HL-60/S4 treated with retinoic acid at 250 ng/mL for 4 days and 3 days (cell line): Measurements from ENCODE around the gene SHISA9.
"Not testable (repeated sequence)": the region's sequence is repeated elsewhere in the genome, so short reads cannot be mapped to it uniquely, and the experiment has no call there.

Experiments
- in situ Hi-C: fragments of 300-500 bp; cut with MboI; formaldehyde crosslinking; loops from 2 replicates; pipeline ENCODE4 v1.7.0; 2022; ENCODE audit warnings: low sequenced_read_pairs

Gene SHISA9

DNA sequence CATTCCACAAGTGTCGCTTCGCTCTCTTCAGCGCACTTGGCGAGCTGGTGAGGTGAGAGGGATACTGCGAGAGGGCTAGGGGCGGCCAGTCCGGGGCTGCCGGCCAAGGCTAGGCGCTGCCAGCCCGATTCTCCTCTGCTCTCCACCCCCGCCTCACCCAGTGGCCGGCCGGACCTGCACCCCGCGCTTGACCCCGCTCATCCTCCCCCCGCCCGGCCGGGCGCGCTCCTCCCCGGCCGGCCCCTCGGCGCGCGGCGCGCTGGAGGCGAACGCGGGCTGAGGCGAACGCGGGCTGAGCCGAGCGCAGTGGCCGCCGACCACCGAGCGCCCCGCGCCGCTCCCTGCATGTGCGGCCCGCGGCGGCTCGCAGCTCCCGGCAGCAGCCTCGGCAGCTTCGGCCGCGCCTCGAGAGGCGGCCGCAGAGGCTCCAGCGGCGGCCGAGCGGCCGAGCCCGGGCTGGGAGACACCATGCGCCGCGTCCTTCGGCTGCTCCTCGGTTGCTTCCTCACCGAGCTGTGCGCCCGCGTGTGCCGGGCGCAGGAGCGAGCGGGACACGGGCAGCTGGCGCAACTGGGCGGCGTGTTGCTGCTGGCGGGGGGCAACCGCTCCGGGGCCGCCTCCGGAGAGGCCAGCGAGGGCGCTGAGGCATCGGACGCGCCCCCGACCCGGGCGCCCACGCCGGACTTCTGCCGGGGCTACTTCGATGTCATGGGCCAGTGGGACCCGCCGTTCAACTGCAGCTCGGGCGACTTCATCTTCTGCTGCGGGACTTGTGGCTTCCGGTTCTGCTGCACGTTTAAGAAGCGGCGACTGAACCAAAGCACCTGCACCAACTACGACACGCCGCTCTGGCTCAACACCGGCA lies at the start of gene SHISA9:
Gene SHISA9, plus strand, starts transcription at position 2 of the 865 bp plus-strand sequence.
- in situ Hi-C loops, result no loop called here

DNA sequence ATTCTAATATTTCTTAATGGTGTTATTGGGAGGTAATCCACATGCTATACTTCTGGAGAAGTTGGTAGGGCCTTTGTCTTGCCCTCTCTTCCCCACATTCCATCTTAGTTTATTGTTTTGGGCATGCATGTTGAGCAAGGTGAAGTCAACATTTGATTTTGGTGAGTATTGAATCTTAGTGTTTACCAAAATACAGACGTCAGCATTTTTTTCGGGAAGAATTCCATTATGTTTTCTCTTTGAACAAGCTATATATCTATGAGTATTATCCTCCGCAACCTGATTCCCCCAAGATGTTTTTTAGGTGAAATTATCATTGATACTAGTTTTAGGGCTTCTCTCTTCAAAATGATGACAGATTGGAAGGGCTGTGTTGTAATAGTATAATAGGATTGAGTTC lies 47.4 kb upstream of the SHISA9 start:
- in situ Hi-C loops, result no loop called here

- in situ Hi-C loops, result not testable (repeated sequence)
These were observed 44.0 kb upstream of the SHISA9 start for GRCh38 chr16:12857435-12857834.

DNA sequence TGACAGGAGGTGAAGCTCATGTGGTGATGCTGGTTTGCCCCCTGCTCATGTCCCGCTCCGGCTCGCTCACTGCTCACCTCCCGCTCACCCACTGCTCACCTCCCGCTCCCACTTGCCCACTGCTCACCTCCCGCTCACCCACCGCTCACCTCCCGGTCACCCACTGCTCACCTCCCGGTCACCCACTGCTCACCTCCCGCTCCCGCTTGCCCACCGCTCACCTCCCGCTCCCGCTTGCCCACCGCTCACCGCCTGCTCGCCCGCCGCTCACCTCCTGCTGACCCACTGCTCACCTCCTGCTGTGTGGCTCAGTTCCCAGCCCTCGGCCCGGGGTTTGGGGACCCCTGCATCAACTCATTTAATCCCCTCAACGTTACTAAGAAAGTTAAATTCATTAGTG lies 39.1 kb upstream of the SHISA9 start:
- in situ Hi-C loops, result no loop called here

DNA sequence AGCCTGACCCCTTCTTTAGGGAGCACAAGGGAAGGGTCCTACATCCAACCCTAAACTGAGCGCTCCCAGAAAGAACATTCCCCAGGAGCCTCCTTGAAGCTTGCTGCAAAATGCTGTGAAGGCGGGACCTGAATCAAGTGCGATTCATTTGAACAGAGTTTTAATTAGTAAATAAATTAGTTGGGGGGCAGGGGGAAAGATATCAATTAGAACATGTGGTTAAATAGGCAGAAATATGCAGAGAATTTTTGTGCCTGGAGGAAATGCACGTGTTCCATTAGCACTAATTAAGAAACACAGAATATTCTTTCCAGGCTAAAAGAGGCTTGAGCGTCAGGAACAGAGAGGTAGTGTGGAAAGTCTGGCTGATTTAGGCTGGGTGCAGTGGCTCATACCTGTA lies 38.5 kb upstream of the SHISA9 start:
- in situ Hi-C loops, result no loop called here

GRCh38 chr16:12866981-12867551 lies 34.3 kb upstream of the SHISA9 start:
- in situ Hi-C loops, result no loop called here

DNA sequence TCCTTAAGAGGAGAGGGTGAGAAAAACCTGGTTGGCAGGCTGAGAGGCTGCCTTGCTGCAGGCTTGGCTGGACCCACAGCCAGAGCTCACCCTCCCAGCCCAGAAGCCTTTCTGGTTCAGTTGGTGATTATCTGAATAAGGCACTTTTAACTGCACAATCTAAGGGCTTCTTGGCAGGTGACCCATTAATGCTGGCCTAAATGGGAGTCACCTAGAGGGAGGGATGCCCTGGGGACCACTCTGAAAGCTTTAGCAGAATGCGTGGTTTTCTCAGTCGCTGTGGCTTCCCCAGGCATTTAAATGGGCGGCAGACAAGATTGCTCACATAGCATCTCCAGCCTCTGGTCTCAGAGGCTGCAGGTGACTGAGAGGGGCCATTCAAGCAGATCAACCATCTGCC lies 33.2 kb upstream of the SHISA9 start:
- in situ Hi-C loops, result no loop called here

GRCh38 chr16:12868788-12869187 lies 32.6 kb upstream of the SHISA9 start:
- in situ Hi-C loops, result no loop called here

GRCh38 chr16:12869698-12870427 lies 31.5 kb upstream of the SHISA9 start:
- in situ Hi-C loops, result no loop called here

DNA sequence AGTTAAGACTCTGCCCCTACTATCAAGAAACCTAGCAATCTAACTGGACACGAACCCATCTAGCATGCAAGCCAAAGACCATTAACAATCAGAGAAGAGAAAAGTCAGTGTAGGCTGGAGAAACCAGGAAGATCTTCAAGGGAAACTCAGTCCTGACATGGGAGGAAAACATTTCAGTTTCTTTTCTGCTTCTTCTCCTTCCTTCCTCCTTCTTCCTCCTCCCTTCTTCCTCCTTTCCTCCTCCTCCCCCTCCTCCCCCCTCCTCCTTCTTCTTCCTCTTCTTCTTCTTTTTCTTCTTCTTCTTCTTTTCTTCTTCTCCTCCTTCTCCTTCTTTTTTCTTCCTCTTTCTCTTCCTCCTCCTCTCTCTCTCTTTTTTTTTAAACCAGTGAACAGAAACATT lies 29.6 kb upstream of the SHISA9 start:
- in situ Hi-C loops, result no loop called here

GRCh38 chr16:12874186-12874585 lies 27.2 kb upstream of the SHISA9 start:
- in situ Hi-C loops, result no loop called here

DNA sequence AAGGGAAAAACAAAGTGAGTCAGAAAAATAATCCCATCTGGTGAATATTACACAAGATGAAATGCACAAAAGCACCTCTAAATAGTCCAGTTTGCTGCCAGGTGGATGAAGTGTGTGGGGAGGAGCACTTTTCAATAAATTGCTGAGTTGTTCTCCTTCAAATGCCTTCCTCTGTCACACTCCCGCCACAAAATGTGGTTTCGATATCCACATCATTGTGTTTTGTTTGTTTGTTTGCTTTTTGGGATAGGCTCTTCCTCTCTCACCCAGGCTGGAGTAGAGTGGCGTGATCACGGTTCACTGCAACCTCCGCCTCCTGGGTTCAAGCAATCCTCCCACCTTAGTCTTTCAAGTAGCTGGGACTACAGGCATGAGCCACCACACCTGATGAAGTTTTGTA lies 24.6 kb upstream of the SHISA9 start:
- in situ Hi-C loops, result no loop called here

- in situ Hi-C loops, result no loop called here
These were observed 22.4 kb upstream of the SHISA9 start for GRCh38 chr16:12878973-12879372.

- in situ Hi-C loops, result no loop called here
These were observed 21.6 kb upstream of the SHISA9 start for GRCh38 chr16:12879812-12880211.

DNA sequence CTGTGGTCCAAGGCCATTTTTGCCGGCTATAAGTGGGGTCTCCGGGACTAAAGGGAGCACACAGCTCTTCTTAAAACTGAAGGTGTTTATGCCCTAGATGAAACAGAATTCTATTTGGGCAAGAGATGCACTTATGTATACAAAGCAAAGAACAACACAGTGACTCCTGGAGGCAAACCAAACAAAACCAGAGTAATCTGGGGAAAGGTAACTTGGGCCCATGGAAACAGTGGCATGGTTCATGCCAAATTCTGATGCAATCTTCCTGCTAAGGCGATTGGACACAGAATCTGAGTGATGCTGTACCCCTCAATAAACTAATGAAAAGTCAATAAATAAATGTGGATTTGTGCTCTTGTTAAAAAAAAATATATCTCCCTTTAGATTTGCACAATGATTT lies 20.2 kb upstream of the SHISA9 start:
- in situ Hi-C loops, result no loop called here

DNA sequence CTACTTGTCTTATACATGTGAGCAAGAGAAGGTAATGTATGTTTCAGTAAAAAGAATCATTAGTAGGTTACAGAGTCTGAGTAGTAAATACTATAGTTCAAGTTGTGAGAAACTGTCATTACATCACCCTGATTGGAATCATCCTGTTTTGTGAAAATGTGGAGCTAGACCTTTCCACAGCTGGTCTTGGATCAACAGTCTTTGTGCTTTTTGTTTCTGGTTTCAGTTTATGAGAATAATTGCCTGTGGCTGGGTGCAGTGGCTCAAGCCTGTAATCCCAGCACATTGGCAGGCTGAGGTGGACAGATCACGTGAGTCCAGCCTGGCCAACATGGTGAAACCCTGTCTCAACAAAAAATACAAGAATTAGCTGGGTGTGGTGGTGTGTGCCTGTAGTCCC lies 19.7 kb upstream of the SHISA9 start:
- in situ Hi-C loops, result no loop called here

GRCh38 chr16:12885742-12886141 lies 15.7 kb upstream of the SHISA9 start:
- in situ Hi-C loops, result no loop called here

- in situ Hi-C loops, result no loop called here
These were observed 9.6 kb upstream of the SHISA9 start for GRCh38 chr16:12891836-12892235.

DNA sequence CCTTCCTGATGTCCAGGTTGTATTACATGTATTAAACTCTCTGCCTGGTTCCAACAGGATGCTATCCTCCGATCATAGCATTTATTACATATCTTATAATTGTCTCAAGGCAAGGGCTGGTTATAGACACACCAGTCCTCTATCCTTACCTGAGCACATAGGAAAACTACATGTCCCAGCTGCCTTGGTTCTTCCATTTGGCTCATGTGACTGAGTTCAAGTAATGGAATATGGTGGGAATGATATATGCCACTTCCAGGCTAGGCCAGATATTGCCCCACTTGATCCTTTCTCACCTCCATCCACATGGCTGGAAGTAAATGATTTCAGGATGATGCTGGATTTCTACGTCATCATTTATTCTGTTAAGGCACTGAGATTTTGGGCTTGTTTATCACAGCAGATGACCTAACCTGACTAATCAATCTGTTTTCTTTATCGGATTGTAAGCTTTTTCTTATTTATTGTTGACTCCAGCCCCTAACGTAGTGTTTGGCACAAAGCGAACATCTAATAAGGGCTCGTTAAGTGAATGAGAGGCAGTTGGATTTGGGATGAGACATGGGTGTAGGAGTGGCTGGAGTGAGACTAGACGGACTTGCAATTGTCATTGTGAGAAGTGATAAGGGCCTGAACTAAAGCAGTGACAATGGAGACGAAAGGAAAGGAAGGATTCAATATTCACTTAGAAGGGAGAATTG lies 8.2 kb upstream of the SHISA9 start:
- in situ Hi-C loops, result no loop called here

DNA sequence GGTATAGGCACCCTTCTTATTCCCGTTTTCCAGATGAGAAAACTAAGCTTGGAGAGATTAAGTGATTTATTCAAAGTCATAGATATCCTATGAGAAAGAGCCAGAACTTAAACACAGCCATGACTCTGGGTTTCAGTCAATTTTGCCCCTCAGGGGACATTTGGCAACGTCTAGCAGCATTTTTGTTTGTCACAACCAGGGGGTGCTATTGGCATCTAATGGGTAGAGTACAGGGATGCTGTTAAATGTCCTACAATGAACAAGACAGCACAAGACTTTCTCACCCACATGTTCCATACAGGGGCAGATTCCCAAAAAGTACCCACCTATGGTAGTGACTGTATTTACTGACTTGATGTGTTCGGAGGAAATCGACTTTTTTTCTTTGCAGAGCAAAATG lies 4.8 kb upstream of the SHISA9 start:
- in situ Hi-C loops, result no loop called here

GRCh38 chr16:12898551-12898950 lies 2.8 kb upstream of the SHISA9 start:
- in situ Hi-C loops, result no loop called here
